A549 (cell line): ENCODE data around the gene FRAT2. TPM values are rescaled to one million over a fixed set of nuclear protein-coding genes. Genes with fewer than 3 reads are reported as not detected.

ENCODE experiments used
- ATAC-seq, 2 experiments: fragments of 200-7000 bp in 1 of 2; fragments of >200 bp in 1 of 2; cut with Nextera tagmentation in 1 of 2; cut with Tn5 transposase in 1 of 2; 3 replicates each; pipeline versions ENCODE4 v1.8.0 to v1.9.1; 2018 to 2020; ENCODE audit warnings: mild to moderate bottlenecking in 1 of 2, moderate library complexity in 1 of 2
- CTCF ChIA-PET: fragments of 300-600 bp; sonication (Branson Sonifier 250); formaldehyde crosslinking; extraction: SDS; loops from one replicate; lab custom pipeline; 2021; ENCODE audit warnings: antibody characterized with exemption, inconsistent platforms; lab: Yijun Ruan, JAX
- POLR2A ChIA-PET: fragments of 350-600 bp; formaldehyde crosslinking; extraction: SDS; loops from one replicate; lab custom pipeline; 2021; ENCODE audit warnings: antibody characterized with exemption, inconsistent platforms; lab: Yijun Ruan, JAX
- DNase-seq, 2 experiments: peaks; one replicate each; pipeline versions ENCODE4 v3.0.0 to v3.0.0-alpha.2; 2011 to 2016; ENCODE audit warnings: low read depth in 1 of 2, low spot score in 1 of 2
- FAIRE-seq: peaks from 2 replicates; lab custom pipeline; 2011; peaks lifted over from hg19 to GRCh38; lab: Jason Lieb, UNC
- H3K27ac ChIP-seq, 2 experiments: fragments of >200 bp; sonication (Bioruptor Twin); formaldehyde crosslinking; 3 replicates each; pipeline ENCODE4 v1.5.1; 2016 to 2017
- H3K4me1 ChIP-seq: fragments of >200 bp; sonication (Bioruptor Twin); formaldehyde crosslinking; 3 replicates; pipeline ENCODE4 v1.6.1; 2016
- H3K4me2 ChIP-seq: fragments of >200 bp; sonication (Bioruptor Twin); formaldehyde crosslinking; 3 replicates; pipeline ENCODE4 v1.6.1; 2016
- H3K4me3 ChIP-seq: fragments of >200 bp; sonication (Bioruptor Twin); formaldehyde crosslinking; 3 replicates; pipeline ENCODE4 v1.5.1; 2016
- H3K9me3 ChIP-seq: fragments of >200 bp; sonication (Bioruptor Twin); formaldehyde crosslinking; 3 replicates; pipeline ENCODE4 v1.6.1; 2016
- BHLHE40 ChIP-seq: IDR thresholded peaks from 2 replicates; pipeline ENCODE4 v1.6.1; 2012; ENCODE audit warnings: low read depth, low read length, inconsistent platforms
- CBX2 ChIP-seq: fragments of 200-600 bp; sonication (generic); IDR thresholded peaks from 2 replicates; pipeline ENCODE4 v1.6.1; 2016; ENCODE audit warnings: low read depth, mild to moderate bottlenecking, borderline replicate concordance
- CBX8 ChIP-seq: fragments of 200-600 bp; sonication (generic); IDR thresholded peaks from 2 replicates; pipeline ENCODE4 v1.6.1; 2016
- CEBPB ChIP-seq, 2 experiments: fragments of >200 bp in 1 of 2; sonication (Bioruptor Twin) in 1 of 2; formaldehyde crosslinking in 1 of 2; IDR thresholded peaks; 2 replicates each; pipeline ENCODE4 v1.6.1; 2012 to 2016
- CHD2 ChIP-seq: fragments of 150-350 bp; IDR thresholded peaks from 2 replicates; pipeline ENCODE4 v1.6.1; 2014; ENCODE audit warnings: low read length; ENCODE audit not compliant: partially characterized antibody
- CHD4 ChIP-seq: fragments of 200-600 bp; sonication (generic); IDR thresholded peaks from 2 replicates; pipeline ENCODE4 v1.6.1; 2016; ENCODE audit warnings: antibody characterized with exemption, mild to moderate bottlenecking, borderline replicate concordance
- EP300 ChIP-seq, 2 experiments: fragments of >200 bp; sonication (Bioruptor Twin); formaldehyde crosslinking; IDR thresholded peaks; 2 replicates in 1 of 2; 3 replicates in 1 of 2; pipeline ENCODE4 v1.6.1; 2016 to 2017
- FOSB ChIP-seq: fragments of 250-450 bp; sonication (Bioruptor Pico); IDR thresholded peaks from 2 replicates; pipeline ENCODE4 v1.5.0; 2020; ENCODE audit warnings: mild to moderate bottlenecking, moderate library complexity
- FOSL2 ChIP-seq, 2 experiments: fragments of 450-650 bp in 1 of 2; fragments of >200 bp in 1 of 2; sonication (Bioruptor Twin) in 1 of 2; formaldehyde crosslinking; IDR thresholded peaks; 2 replicates each; pipeline versions ENCODE4 v1.5.0 to v1.6.1; 2016 to 2020; ENCODE audit warnings: mild to moderate bottlenecking in 1 of 2, moderate library complexity in 1 of 2
- HOXB5 ChIP-seq: fragments of 250-450 bp; sonication (Bioruptor Pico); IDR thresholded peaks from 2 replicates; pipeline ENCODE4 v1.5.0; 2020; ENCODE audit warnings: mild to moderate bottlenecking, moderate library complexity
- KDM1A ChIP-seq: fragments of 200-600 bp; sonication (generic); IDR thresholded peaks from 2 replicates; pipeline ENCODE4 v1.6.1; 2016; ENCODE audit warnings: low read depth, mild to moderate bottlenecking
- KDM5A ChIP-seq: fragments of 200-600 bp; sonication (generic); IDR thresholded peaks from 2 replicates; pipeline ENCODE4 v1.6.1; 2016; ENCODE audit warnings: antibody characterized with exemption, mild to moderate bottlenecking
- MAFK ChIP-seq: fragments of 450-650 bp; IDR thresholded peaks from 2 replicates; pipeline ENCODE4 v1.6.1; 2014; ENCODE audit not compliant: partially characterized antibody
- MAZ ChIP-seq: fragments of 150-350 bp; IDR thresholded peaks from 2 replicates; pipeline ENCODE4 v1.6.1; 2014; ENCODE audit warnings: antibody characterized with exemption, low read depth, low read length, borderline replicate concordance
- MYC ChIP-seq: IDR thresholded peaks from 2 replicates; pipeline ENCODE4 v1.6.1; 2012; ENCODE audit warnings: mild to moderate bottlenecking, inconsistent platforms, low read length, improper control_type of control experiment, borderline replicate concordance
- NPAS2 ChIP-seq: fragments of 250-450 bp; sonication (Bioruptor Pico); IDR thresholded peaks from 2 replicates; pipeline ENCODE4 v1.8.0; 2022; ENCODE audit warnings: mild to moderate bottlenecking, moderate library complexity, borderline replicate concordance
- PHF8 ChIP-seq: fragments of 200-600 bp; sonication (generic); IDR thresholded peaks from 2 replicates; pipeline ENCODE4 v1.6.1; 2016; ENCODE audit warnings: low read depth, mild to moderate bottlenecking, antibody characterized with exemption, moderate library complexity, borderline replicate concordance
- POLR2AphosphoS2 ChIP-seq: conservative IDR thresholded peaks from 2 replicates; pipeline ENCODE4 v1.6.1; 2012; ENCODE audit warnings: low read length, improper control_type of control experiment, inconsistent platforms
- RAD21 ChIP-seq, 2 experiments: fragments of >200 bp in 1 of 2; sonication (Bioruptor Twin) in 1 of 2; formaldehyde crosslinking in 1 of 2; IDR thresholded peaks in 1 of 2; conservative IDR thresholded peaks in 1 of 2; 2 replicates in 1 of 2; 3 replicates in 1 of 2; pipeline ENCODE4 v1.6.1; 2012 to 2018; ENCODE audit warnings: inconsistent platforms in 1 of 2
- RFX5 ChIP-seq: fragments of 450-650 bp; IDR thresholded peaks from 2 replicates; pipeline ENCODE4 v1.7.1; 2014; ENCODE audit warnings: antibody characterized with exemption, mild to moderate bottlenecking, moderate library complexity
- SMC3 ChIP-seq: fragments of >200 bp; sonication (Bioruptor Twin); formaldehyde crosslinking; IDR thresholded peaks from 3 replicates; pipeline ENCODE4 v1.6.1; 2018; ENCODE audit warnings: inconsistent platforms
- SREBF2 ChIP-seq: fragments of 450-650 bp; IDR thresholded peaks from 2 replicates; pipeline ENCODE4 v1.6.1; 2014; ENCODE audit warnings: mild to moderate bottlenecking, moderate library complexity
- TFCP2L1 ChIP-seq: fragments of 250-450 bp; sonication (Bioruptor Pico); IDR thresholded peaks from 2 replicates; pipeline ENCODE4 v1.5.0; 2021; ENCODE audit warnings: mild to moderate bottlenecking
- TP53 ChIP-seq: fragments of 250-450 bp; sonication (Bioruptor Pico); IDR thresholded peaks from 2 replicates; pipeline ENCODE4 v1.5.0; 2021; ENCODE audit warnings: mild to moderate bottlenecking, moderate library complexity
- USF2 ChIP-seq: fragments of 450-650 bp; IDR thresholded peaks from 2 replicates; pipeline ENCODE4 v1.6.1; 2014; ENCODE audit warnings: antibody characterized with exemption
- ZFP36 ChIP-seq: fragments of 450-650 bp; IDR thresholded peaks from 2 replicates; pipeline ENCODE4 v1.6.1; 2014; ENCODE audit warnings: borderline replicate concordance; ENCODE audit not compliant: partially characterized antibody
- ZNF302 ChIP-seq: fragments of 250-450 bp; sonication (Bioruptor Pico); IDR thresholded peaks from 2 replicates; pipeline ENCODE4 v1.9.0; 2021; ENCODE audit warnings: inconsistent platforms, mild to moderate bottlenecking, moderate library complexity
- ZSCAN20 ChIP-seq: fragments of 250-450 bp; sonication (Bioruptor Pico); IDR thresholded peaks from 2 replicates; pipeline ENCODE4 v1.8.0; 2022; ENCODE audit warnings: mild to moderate bottlenecking, moderate library complexity
- whole genome bisulfite sequencing: methylation state at CpG from one replicate; pipeline ENCODE4 v1.1.6; 2017; ENCODE audit errors: missing lambda C conversion rate; 5-methylcytosine and 5-hydroxymethylcytosine counted together
- polyA minus RNA-seq: library from RNA; depleted of rRNA, polyadenylated mRNA; stranded (reverse); fragments of >200 nt; gene quantifications from 2 replicates; pipeline ENCODE4 v1.2.3, GENCODE V29; 2011; rRNA and poly(A)+ RNA removed
- polyA plus RNA-seq, 4 experiments: library from polyadenylated mRNA; depleted of rRNA in 3 of 4; stranded (reverse); fragments of >200 nt; fragmentation: RNase III in 1 of 4; extraction: RNeasy Plus Mini Kit Qiagen cat#74134 plus additional on column Dnase treatment in 1 of 4; gene quantifications; 2 replicates in 3 of 4; 3 replicates in 1 of 4; pipeline ENCODE4 v1.2.3, GENCODE V29; 2011 to 2017
- TF ChIP-seq, protein P1 (sequence below): fragments of >200 bp; sonication (Bioruptor Twin); formaldehyde crosslinking; IDR thresholded peaks from 3 replicates; pipeline ENCODE4 v1.5.1; 2016
- TF ChIP-seq, protein P2 (sequence below): fragments of >200 bp; sonication (Bioruptor Twin); formaldehyde crosslinking; IDR thresholded peaks from 3 replicates; pipeline ENCODE4 v1.6.1; 2016
- TF ChIP-seq, protein P3 (sequence below): fragments of 250-450 bp; sonication (Bioruptor Pico); IDR thresholded peaks from 2 replicates; pipeline ENCODE4 v1.5.0; 2021; ENCODE audit warnings: mild to moderate bottlenecking, moderate library complexity, borderline replicate concordance
- TF ChIP-seq, protein P4 (sequence below): fragments of >200 bp; sonication (Bioruptor Twin); formaldehyde crosslinking; IDR thresholded peaks from 2 replicates; pipeline ENCODE4 v1.6.1; 2016

FRAT2 gene, protein sequence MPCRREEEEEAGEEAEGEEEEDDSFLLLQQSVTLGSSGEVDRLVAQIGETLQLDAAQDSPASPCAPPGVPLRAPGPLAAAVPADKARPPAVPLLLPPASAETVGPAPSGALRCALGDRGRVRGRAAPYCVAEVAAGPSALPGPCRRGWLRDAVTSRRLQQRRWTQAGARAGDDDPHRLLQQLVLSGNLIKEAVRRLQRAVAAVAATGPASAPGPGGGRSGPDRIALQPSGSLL
- 4.1 and 4.4 TPM in 2 replicates for polyA plus RNA-seq (2011; rRNA removed)
- polyA plus RNA-seq (2012; cell fraction: cytosol; rRNA removed) = 5.6 and 7.8 TPM in 2 replicates
- 4.9 and 6.3 TPM in 2 replicates for polyA plus RNA-seq (2012; cell fraction: nucleus; rRNA removed)
- polyA plus RNA-seq (2017; fragmentation: RNase III; extraction: RNeasy Plus Mini Kit Qiagen cat#74134 plus additional on column Dnase treatment) = 2.8 to 5.0 TPM (median 3.9 TPM) in 3 replicates
- 3.3 and 3.6 TPM in 2 replicates for polyA minus RNA-seq

DNA sequence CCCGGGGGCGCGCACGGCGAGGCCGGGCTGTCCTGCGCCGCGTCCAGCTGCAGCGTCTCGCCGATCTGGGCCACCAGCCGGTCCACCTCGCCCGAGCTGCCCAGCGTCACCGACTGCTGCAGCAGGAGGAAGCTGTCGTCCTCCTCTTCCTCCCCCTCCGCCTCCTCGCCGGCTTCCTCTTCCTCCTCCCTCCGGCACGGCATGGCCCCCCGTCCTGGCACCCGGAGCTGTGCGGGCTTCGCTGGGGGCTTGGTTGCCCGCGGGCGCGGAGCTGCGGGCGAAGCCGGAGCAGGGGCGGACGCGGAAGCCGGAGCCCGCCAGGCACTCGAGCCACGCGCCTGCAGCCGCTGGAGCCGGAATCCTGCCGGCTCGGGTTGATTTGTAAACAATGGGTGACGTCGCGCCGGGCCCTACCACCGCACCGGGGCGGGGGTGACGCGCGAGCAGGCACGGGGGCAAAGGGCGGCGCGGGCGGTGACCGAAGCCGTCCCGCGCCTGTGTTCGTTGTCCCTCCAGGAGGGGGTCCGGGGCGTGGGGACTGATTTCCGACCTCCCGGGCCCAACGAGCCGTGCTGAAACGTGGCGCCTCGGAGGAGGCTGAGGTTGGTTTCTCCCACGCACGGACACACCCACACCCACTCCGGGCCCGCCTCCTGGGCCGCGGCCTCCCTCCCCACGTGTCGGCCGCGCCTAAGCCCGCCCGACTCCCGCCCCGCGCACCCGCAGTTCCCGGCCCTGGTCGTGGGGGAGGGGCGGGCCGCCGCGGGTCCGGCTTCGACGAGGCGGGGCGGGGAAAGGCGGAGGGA, at the start of gene FRAT2:
Gene FRAT2, minus strand, starts transcription at position 360 of the 806 bp plus-strand sequence. Its CDS starts 157 bp downstream, at position 203.
- POLR2A ChIA-PET = interaction anchor here (1.7 kb wide), 1 partner anchor 9 kb away, joined by 7 read pairs; no protein-coding TSS in a partner anchor
- FAIRE-seq = no peak
- TF ChIP-seq MAZ = no peak
- TF ChIP-seq HOXB5 (CRISPR knock-in tag) = no peak
- TF ChIP-seq CBX2 = no peak
- TF ChIP-seq POLR2AphosphoS2 = no peak
- TF ChIP-seq TFCP2L1 = no peak
- TF ChIP-seq, protein P1, sequence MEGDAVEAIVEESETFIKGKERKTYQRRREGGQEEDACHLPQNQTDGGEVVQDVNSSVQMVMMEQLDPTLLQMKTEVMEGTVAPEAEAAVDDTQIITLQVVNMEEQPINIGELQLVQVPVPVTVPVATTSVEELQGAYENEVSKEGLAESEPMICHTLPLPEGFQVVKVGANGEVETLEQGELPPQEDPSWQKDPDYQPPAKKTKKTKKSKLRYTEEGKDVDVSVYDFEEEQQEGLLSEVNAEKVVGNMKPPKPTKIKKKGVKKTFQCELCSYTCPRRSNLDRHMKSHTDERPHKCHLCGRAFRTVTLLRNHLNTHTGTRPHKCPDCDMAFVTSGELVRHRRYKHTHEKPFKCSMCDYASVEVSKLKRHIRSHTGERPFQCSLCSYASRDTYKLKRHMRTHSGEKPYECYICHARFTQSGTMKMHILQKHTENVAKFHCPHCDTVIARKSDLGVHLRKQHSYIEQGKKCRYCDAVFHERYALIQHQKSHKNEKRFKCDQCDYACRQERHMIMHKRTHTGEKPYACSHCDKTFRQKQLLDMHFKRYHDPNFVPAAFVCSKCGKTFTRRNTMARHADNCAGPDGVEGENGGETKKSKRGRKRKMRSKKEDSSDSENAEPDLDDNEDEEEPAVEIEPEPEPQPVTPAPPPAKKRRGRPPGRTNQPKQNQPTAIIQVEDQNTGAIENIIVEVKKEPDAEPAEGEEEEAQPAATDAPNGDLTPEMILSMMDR = no peak
- TF ChIP-seq FOSB (CRISPR knock-in tag) = no peak
- TF ChIP-seq, protein P2, sequence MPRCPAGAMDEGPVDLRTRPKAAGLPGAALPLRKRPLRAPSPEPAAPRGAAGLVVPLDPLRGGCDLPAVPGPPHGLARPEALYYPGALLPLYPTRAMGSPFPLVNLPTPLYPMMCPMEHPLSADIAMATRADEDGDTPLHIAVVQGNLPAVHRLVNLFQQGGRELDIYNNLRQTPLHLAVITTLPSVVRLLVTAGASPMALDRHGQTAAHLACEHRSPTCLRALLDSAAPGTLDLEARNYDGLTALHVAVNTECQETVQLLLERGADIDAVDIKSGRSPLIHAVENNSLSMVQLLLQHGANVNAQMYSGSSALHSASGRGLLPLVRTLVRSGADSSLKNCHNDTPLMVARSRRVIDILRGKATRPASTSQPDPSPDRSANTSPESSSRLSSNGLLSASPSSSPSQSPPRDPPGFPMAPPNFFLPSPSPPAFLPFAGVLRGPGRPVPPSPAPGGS = 0 out of 3 replicates have a peak, but pooled peaks have one; percentile 52
- no peak for TF ChIP-seq ZFP36
- TF ChIP-seq ZNF302 (CRISPR knock-in tag) = no peak
- peak; percentile 20 for TF ChIP-seq USF2
- TF ChIP-seq RFX5 = 0 out of 2 replicates have a peak, but pooled peaks have one; percentile 25
- TF ChIP-seq FOSL2 (IDR thresholded peaks at IDR 0.05) = no peak
- peak; percentile 49; the same call in 1 of the 2 replicates for TF ChIP-seq FOSL2 (CRISPR knock-in tag; IDR thresholded peaks at IDR 0.05)
- TF ChIP-seq NPAS2 = no peak
- TF ChIP-seq RAD21 (conservative IDR thresholded peaks at IDR 0.05 in 1 of 2, IDR thresholded peaks at IDR 0.05 in 1 of 2) = no peak
- TF ChIP-seq EP300 (IDR thresholded peaks at IDR 0.05) = no peak
- peak; percentile 47; the same call in 1 of the 2 replicates for TF ChIP-seq KDM1A
- no peak for TF ChIP-seq CHD4
- TF ChIP-seq ZSCAN20 (CRISPR knock-in tag) = no peak
- no peak for TF ChIP-seq CBX8
- no peak for TF ChIP-seq MAFK
- no peak for TF ChIP-seq KDM5A
- TF ChIP-seq, protein P3, sequence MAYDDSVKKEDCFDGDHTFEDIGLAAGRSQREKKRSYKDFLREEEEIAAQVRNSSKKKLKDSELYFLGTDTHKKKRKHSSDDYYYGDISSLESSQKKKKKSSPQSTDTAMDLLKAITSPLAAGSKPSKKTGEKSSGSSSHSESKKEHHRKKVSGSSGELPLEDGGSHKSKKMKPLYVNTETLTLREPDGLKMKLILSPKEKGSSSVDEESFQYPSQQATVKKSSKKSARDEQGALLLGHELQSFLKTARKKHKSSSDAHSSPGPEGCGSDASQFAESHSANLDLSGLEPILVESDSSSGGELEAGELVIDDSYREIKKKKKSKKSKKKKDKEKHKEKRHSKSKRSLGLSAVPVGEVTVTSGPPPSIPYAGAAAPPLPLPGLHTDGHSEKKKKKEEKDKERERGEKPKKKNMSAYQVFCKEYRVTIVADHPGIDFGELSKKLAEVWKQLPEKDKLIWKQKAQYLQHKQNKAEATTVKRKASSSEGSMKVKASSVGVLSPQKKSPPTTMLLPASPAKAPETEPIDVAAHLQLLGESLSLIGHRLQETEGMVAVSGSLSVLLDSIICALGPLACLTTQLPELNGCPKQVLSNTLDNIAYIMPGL (CRISPR knock-in tag) = peak; percentile 48; the same call in 1 of the 2 replicates
- peak; percentile 74; the same call in 1 of the 2 replicates for TF ChIP-seq MYC
- TF ChIP-seq PHF8 = peak; percentile 84
- no peak for TF ChIP-seq SREBF2
- TF ChIP-seq BHLHE40 = peak; percentile 86
- TF ChIP-seq CEBPB (IDR thresholded peaks at IDR 0.05) = no peak
- peak; percentile 26 for TF ChIP-seq CHD2
- 0 out of 2 replicates have a peak, but pooled peaks have one; percentile 25 for TF ChIP-seq TP53
- no peak for TF ChIP-seq SMC3
- TF ChIP-seq, protein P4, sequence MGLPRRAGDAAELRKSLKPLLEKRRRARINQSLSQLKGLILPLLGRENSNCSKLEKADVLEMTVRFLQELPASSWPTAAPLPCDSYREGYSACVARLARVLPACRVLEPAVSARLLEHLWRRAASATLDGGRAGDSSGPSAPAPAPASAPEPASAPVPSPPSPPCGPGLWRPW = no peak

More for the DNA sequence above, at the start of gene FRAT2:
- no peaks in the 10 kb centered on the region for H3K9me3 ChIP-seq
- CTCF ChIA-PET = interaction anchor here (0.8 to 2.9 kb wide), 3 partner anchors 15 to 55 kb away, joined by 3 to 19 read pairs (median 10); partner anchors contain the start of gene FRAT1
- H3K27ac ChIP-seq = peak within 1 kb of the TSS; percentile 95 to 97
- DNase-seq (peak; percentile 91 to 96), ATAC-seq (peak; percentile 86 to 89)
- H3K4me3 ChIP-seq = peak within 1 kb of the TSS; percentile 87
- peaks cover 31% of the 10 kb centered on the region for H3K4me1 ChIP-seq
- under 1% methylated on average over 38 of the region's 103 CpGs for WGBS
- peak within 1 kb of the TSS; percentile 90 for H3K4me2 ChIP-seq
